Caco-2 (cell line): ENCODE results near the gene RBM5. TPM values are rescaled to one million over a fixed set of nuclear protein-coding genes. Genes with fewer than 3 reads are reported as not detected.

ENCODE experiments used
- BruUV-seq: library from RNA; stranded (reverse); fragments of 400-500 nt; replicated peaks from 2 replicates; lab custom pipeline; 2021; lab: Mats Ljungman, UMichigan
- CTCF ChIA-PET: fragments of 300-600 bp; sonication (Branson Sonifier 250); formaldehyde crosslinking; loops from one replicate; lab custom pipeline; 2022; ENCODE audit warnings: antibody characterized with exemption; lab: Charles Lee
- POLR2A ChIA-PET: fragments of 300-600 bp; sonication (Branson Sonifier 250); formaldehyde crosslinking; loops from one replicate; lab custom pipeline; 2022; ENCODE audit warnings: antibody characterized with exemption; lab: Charles Lee
- DNase-seq, 2 experiments: peaks; one replicate each; pipeline versions ENCODE4 v3.0.0 to v3.0.0-alpha.2; 2020 to 2022
- H3K27me3 ChIP-seq: replicated peaks from 2 replicates; pipeline ENCODE4 v1.6.0; 2011; ENCODE audit warnings: low read length; ENCODE audit not compliant: control insufficient read depth, insufficient read depth
- H3K36me3 ChIP-seq: 2 replicates; pipeline ENCODE4 v1.5.1; 2011; ENCODE audit warnings: low read length; ENCODE audit not compliant: control insufficient read depth, insufficient read depth
- H3K4me1 ChIP-seq: fragments of 250-450 bp; sonication (Bioruptor Pico); 2 replicates; pipeline ENCODE4 v1.5.1; 2020; ENCODE audit warnings: mild to moderate bottlenecking
- H3K4me3 ChIP-seq: 2 replicates; pipeline ENCODE4 v1.5.1; 2011; ENCODE audit warnings: low read depth, mild to moderate bottlenecking, control low read depth, low read length
- H3K9me3 ChIP-seq: fragments of 250-450 bp; sonication (Bioruptor Pico); 2 replicates; pipeline ENCODE4 v1.5.1; 2020; ENCODE audit warnings: mild to moderate bottlenecking, moderate library complexity
- H3K27ac Mint-ChIP-seq: one replicate; pipeline ENCODE4 v1.8.0; 2022; ENCODE audit warnings: mixed read lengths; ENCODE audit not compliant: unreplicated experiment
- H3K27me3 Mint-ChIP-seq: one replicate; pipeline ENCODE4 v1.8.0; 2022; ENCODE audit warnings: mixed read lengths; ENCODE audit not compliant: insufficient read depth, unreplicated experiment
- H3K36me3 Mint-ChIP-seq: one replicate; pipeline ENCODE4 v1.8.0; 2022; ENCODE audit warnings: mild to moderate bottlenecking, mixed read lengths; ENCODE audit not compliant: insufficient read depth, unreplicated experiment
- H3K4me1 Mint-ChIP-seq: one replicate; pipeline ENCODE4 v1.8.0; 2022; ENCODE audit warnings: low read depth, mixed read lengths; ENCODE audit not compliant: unreplicated experiment
- H3K4me3 Mint-ChIP-seq: one replicate; pipeline ENCODE4 v1.8.0; 2022; ENCODE audit warnings: mild to moderate bottlenecking, moderate library complexity, mixed read lengths; ENCODE audit not compliant: unreplicated experiment
- H3K9me3 Mint-ChIP-seq: one replicate; pipeline ENCODE4 v1.8.0; 2022; ENCODE audit warnings: mixed read lengths; ENCODE audit not compliant: unreplicated experiment
- intact Hi-C: fragments of 100-400 bp; cut with micrococcal nuclease; formaldehyde crosslinking; loops from one replicate; pipeline ENCODE4 v1.10.0; 2022; ENCODE audit not compliant: unreplicated experiment
- total RNA-seq: library from RNA; stranded (reverse); gene quantifications from 2 replicates; pipeline ENCODE4 v1.2.3, GENCODE V29; 2022
- TF ChIP-seq, protein P1 (sequence below), 2 experiments: fragments of 200-600 bp in 1 of 2; IDR thresholded peaks; 1 replicate in 1 of 2; 2 replicates in 1 of 2; pipeline versions ENCODE4 v1.5.1 to v1.8.0; 2011 to 2022; ENCODE audit warnings: antibody characterized with exemption in 1 of 2, control low read depth in 1 of 2, inconsistent platforms in 1 of 2, low read depth in 1 of 2, low read length in 1 of 2, mild to moderate bottlenecking in 1 of 2, moderate library complexity in 1 of 2; ENCODE audit not compliant: insufficient read depth in 1 of 2, severe bottlenecking in 1 of 2, unreplicated experiment in 1 of 2

Gene RBM5
- total RNA-seq, 1 experiment from 2014 or later = 145 TPM

DNA sequence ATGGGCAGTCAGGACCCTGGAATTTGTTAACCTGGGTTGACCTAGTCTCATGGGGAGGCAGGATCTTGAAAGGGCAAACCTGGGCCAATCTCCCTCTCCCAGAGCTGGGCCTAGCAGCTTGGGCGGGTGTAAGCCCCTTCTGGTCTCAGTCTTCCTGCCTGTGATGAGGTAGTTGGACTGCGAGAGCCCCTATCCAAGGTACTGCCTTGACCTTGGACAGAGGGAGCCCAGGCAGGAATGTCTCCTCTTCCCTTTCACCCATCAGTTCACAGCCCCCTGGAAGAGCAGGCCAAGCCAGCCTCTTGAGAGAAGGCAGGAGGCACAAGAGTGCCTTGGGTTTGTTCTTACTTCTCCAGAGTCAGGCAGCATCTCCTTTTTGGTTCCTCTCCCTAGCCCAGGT lies 41.7 kb downstream of the RBM5 start:
- no TSS peak for BruUV-seq
- CTCF ChIA-PET = no interaction called here
- POLR2A ChIA-PET = interaction anchor here (0.5 kb wide), 1 partner anchor 23 kb away, joined by 3 read pairs; no protein-coding TSS in a partner anchor
- no peak overlapping the region for H3K4me3 Mint-ChIP-seq
- H3K4me1 Mint-ChIP-seq = peaks cover 18% of the 10 kb centered on the region
- no peaks in the 10 kb centered on the region for H3K27me3 Mint-ChIP-seq
- H3K9me3 Mint-ChIP-seq = no peaks in the 10 kb centered on the region
- Histone ChIP-seq H3K36me3 (no peaks in the 10 kb centered on the region), H3K27me3 (no peaks in the 10 kb centered on the region), H3K4me3 (no peak overlapping the region), H3K4me1 (peaks cover 32% of the 10 kb centered on the region), H3K9me3 (no peaks in the 10 kb centered on the region)
- H3K36me3 Mint-ChIP-seq = peaks cover 20% of the 10 kb centered on the region
- H3K27ac Mint-ChIP-seq = no peak overlapping the region
- TF ChIP-seq, protein P1, sequence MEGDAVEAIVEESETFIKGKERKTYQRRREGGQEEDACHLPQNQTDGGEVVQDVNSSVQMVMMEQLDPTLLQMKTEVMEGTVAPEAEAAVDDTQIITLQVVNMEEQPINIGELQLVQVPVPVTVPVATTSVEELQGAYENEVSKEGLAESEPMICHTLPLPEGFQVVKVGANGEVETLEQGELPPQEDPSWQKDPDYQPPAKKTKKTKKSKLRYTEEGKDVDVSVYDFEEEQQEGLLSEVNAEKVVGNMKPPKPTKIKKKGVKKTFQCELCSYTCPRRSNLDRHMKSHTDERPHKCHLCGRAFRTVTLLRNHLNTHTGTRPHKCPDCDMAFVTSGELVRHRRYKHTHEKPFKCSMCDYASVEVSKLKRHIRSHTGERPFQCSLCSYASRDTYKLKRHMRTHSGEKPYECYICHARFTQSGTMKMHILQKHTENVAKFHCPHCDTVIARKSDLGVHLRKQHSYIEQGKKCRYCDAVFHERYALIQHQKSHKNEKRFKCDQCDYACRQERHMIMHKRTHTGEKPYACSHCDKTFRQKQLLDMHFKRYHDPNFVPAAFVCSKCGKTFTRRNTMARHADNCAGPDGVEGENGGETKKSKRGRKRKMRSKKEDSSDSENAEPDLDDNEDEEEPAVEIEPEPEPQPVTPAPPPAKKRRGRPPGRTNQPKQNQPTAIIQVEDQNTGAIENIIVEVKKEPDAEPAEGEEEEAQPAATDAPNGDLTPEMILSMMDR (IDR thresholded peaks at IDR 0.05; ENCODE audit: insufficient read depth in 1 of 2, low read depth in 1 of 2, low read length in 1 of 2, severe bottlenecking in 1 of 2, unreplicated experiment in 1 of 2) = no peak
- intact Hi-C loops = no loop called here
- DNase-seq = no peak

DNA sequence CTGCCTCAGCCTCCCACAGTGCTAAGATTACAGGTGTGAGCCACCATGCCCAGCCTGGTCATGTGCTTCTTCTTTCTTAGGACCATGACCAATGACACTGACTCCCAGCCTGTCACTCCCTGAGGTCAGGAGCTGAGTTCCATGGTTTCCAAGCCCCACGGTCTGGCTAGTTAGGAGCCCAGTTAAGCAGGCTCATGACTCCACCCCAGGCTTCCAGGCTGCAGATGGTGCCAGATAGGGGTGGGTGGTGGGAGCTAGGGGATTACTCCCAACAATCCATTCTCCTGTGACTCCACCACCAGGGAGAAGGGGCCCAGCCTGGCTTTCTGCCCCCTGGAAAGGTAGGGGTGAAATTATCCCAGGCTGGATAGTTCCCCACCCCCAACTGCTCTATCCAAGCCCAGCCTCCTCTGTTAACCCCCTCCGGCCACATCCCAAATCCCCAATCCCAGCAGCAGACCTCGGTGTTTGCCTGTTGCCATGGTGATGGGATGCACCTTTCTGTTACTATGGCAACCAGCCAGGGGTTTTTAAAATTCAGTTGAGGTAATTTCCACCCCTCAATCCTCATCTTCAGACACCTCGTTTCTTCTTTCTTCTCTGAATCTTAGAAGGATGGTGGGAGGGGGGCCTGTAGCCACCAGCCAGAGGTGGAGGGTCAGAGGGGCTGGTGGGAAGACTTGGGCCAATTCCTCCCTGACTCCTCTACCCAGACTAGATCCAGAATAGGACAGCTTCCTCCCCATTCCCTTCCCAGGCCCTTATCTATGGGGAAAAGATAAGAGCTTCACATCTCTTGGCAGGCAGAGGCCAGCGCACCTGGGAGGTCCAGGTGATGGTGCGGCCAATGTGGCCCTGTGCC lies 43.9 kb downstream of the RBM5 start:
- H3K4me1 ChIP-seq = peaks cover 10% of the 10 kb centered on the region
- BruUV-seq = no TSS peak
- no peak overlapping the region for H3K4me3 ChIP-seq
- Mint-ChIP-seq H3K4me3 (no peak overlapping the region), H3K27me3 (no peaks in the 10 kb centered on the region), H3K4me1 (no peaks in the 10 kb centered on the region), H3K9me3 (no peaks in the 10 kb centered on the region), H3K36me3 (peaks cover 8% of the 10 kb centered on the region), H3K27ac (no peak overlapping the region)
- H3K9me3 ChIP-seq = no peaks in the 10 kb centered on the region
- CTCF ChIA-PET = interaction anchor here (1.2 kb wide), 1 partner anchor 11 kb away, joined by 3 read pairs; no protein-coding TSS in a partner anchor
- H3K27me3 ChIP-seq = no peaks in the 10 kb centered on the region
- H3K36me3 ChIP-seq = no peaks in the 10 kb centered on the region
- TF ChIP-seq, protein P1 (IDR thresholded peaks at IDR 0.05; ENCODE audit: insufficient read depth in 1 of 2, low read depth in 1 of 2, low read length in 1 of 2, severe bottlenecking in 1 of 2, unreplicated experiment in 1 of 2) = no peak
- intact Hi-C loops = no loop called here
- DNase-seq = no peak
- POLR2A ChIA-PET = no interaction called here

- Histone ChIP-seq H3K4me1 (0 out of 2 replicates have a peak, but pooled peaks cover 5% of the 10 kb centered on the region), H3K36me3 (no peaks in the 10 kb centered on the region), H3K9me3 (no peaks in the 10 kb centered on the region), H3K4me3 (no peak overlapping the region), H3K27me3 (no peaks in the 10 kb centered on the region)
- H3K36me3 Mint-ChIP-seq = peaks cover 8% of the 10 kb centered on the region
- DNase-seq = no peak
- ChIA-PET POLR2A (no interaction called here), CTCF (interaction anchor here (1.2 kb wide), 1 partner anchor 12 kb away, joined by 3 read pairs; no protein-coding TSS in a partner anchor)
- H3K4me1 Mint-ChIP-seq = no peaks in the 10 kb centered on the region
- BruUV-seq = no TSS peak
- no peak overlapping the region for H3K4me3 Mint-ChIP-seq
- TF ChIP-seq, protein P1 (IDR thresholded peaks at IDR 0.05; ENCODE audit: insufficient read depth in 1 of 2, low read depth in 1 of 2, low read length in 1 of 2, severe bottlenecking in 1 of 2, unreplicated experiment in 1 of 2) = no peak
- H3K27me3 Mint-ChIP-seq = no peaks in the 10 kb centered on the region
- H3K9me3 Mint-ChIP-seq = no peaks in the 10 kb centered on the region
- intact Hi-C loops = no loop called here
- no peak overlapping the region for H3K27ac Mint-ChIP-seq
Observed at GRCh38 chr3:50133283-50133615, 44.5 kb downstream of the RBM5 start.
